Measurements from ENCODE around the gene TNFAIP8L2. TPM values are rescaled to one million over a fixed set of nuclear protein-coding genes. Genes with fewer than 3 reads are reported as not detected.

TNFAIP8L2 gene
- total and polyA plus RNA-seq, 2 of the 4 experiments (the other 2 are of a cell fraction) = not detected

GRCh38 chr1:151198254-151199127 lies 42.0 kb downstream of the TNFAIP8L2 start, which contains the start of gene PIP5K1A:
Gene PIP5K1A (plus strand): TSS chr1:151198552. CDS start chr1:151198997, 445 bp downstream.
- Histone ChIP-seq H2BK120ac (ENCODE audit: low read depth, low read length) (peak within 1 kb of the TSS; percentile 81), H2AK5ac (ENCODE audit: low read depth, low read length) (peak within 1 kb of the TSS; percentile 100), H4K5ac (ENCODE audit: low read depth, low read length) (peak within 1 kb of the TSS; percentile 96), H3K9me3 (ENCODE audit: control insufficient read depth, insufficient read depth, low read length) (no peaks in the 10 kb centered on the region), H2AK9ac (replicated peaks; ENCODE audit: low read depth, low read length, poor library complexity) (peak within 1 kb of the TSS; percentile 100), H3K4me1 (ENCODE audit: control insufficient read depth, insufficient read depth, low read length) (peaks cover 5% of the 10 kb centered on the region; the same call in 1 of the 2 replicates), H2AFZ (replicated peaks; ENCODE audit: low read length, poor library complexity) (peak within 1 kb of the TSS; percentile 83), H3K23ac (ENCODE audit: low read depth, low read length) (peak within 1 kb of the TSS; percentile 99), H3K27me3 (ENCODE audit: control insufficient read depth, insufficient read depth, low read length) (no peaks in the 10 kb centered on the region), H3K56ac (ENCODE audit: extremely low read depth, insufficient read depth, low read length) (peak within 1 kb of the TSS; percentile 91), H3K14ac (replicated peaks; ENCODE audit: low read depth, low read length) (peak within 1 kb of the TSS; percentile 100), H4K20me1 (ENCODE audit: insufficient read depth, low read length) (peaks cover 37% of the 10 kb centered on the region), H3K18ac (ENCODE audit: low read depth, low read length) (peak within 1 kb of the TSS; percentile 92), H3K4me3 (ENCODE audit: insufficient read depth, low read depth, low read length) (peak within 1 kb of the TSS; percentile 98), H3K27ac (ENCODE audit: insufficient read depth, low read length) (peak within 1 kb of the TSS; percentile 96), H2BK5ac (ENCODE audit: low read depth, low read length, poor library complexity, severe bottlenecking) (peak within 1 kb of the TSS; percentile 89), H3K36me3 (ENCODE audit: control insufficient read depth, insufficient read depth, low read length) (peaks cover 9% of the 10 kb centered on the region), H3K9me1 (ENCODE audit: insufficient read depth, low read length) (peaks cover 7% of the 10 kb centered on the region; the same call in 1 of the 2 replicates), H3K79me1 (ENCODE audit: low read depth in 1 of 2, low read length in 2 of 2) (peaks cover 7 to 24% of the 10 kb centered on the region in 2 experiments; a peak in 3 of 4 replicates), H3K4ac (ENCODE audit: low read depth, low read length) (peak within 1 kb of the TSS; percentile 99), H2BK20ac (ENCODE audit: low read depth, low read length) (peak within 1 kb of the TSS; percentile 26; the same call in 1 of the 2 replicates), H4K91ac (ENCODE audit: insufficient read depth, low read depth, low read length) (peak within 1 kb of the TSS; percentile 98), H3K9ac (ENCODE audit: low read depth, low read length) (peak within 1 kb of the TSS; percentile 97), H4K8ac (ENCODE audit: low read depth in 2 of 2, low read length in 2 of 2) (peak within 1 kb of the TSS; percentile 96 to 97), H2BK15ac (ENCODE audit: low read depth, low read length) (peak within 1 kb of the TSS; percentile 79; the same call in 2 of the 3 replicates), H3K4me2 (ENCODE audit: low read depth, low read length) (peak within 1 kb of the TSS; percentile 98)
- whole genome bisulfite sequencing, 2 experiments (ENCODE audit: extremely low coverage in 2 of 2, insufficient read length in 1 of 2) = 0% methylated on average over 24 of the region's 60 CpGs; no CpG with 5 or more reads in 1 of the 2 experiments
- DNase-seq (peak; percentile 97), ATAC-seq (ENCODE audit: low read depth) (peak; percentile 86)
- CTCF ChIA-PET = interaction anchor here (0.5 kb wide), 1 partner anchor 64 kb away, joined by 3 read pairs; no protein-coding TSS in a partner anchor
- dilution Hi-C loops (cut with HindIII; ENCODE audit: low sequenced_read_pairs, unreplicated experiment) = no loop called here
- BruUV-seq (replicated peaks) = no TSS peak
- intact Hi-C loops (cut with micrococcal nuclease) = loop anchor here (5.0 kb wide), 2 partner anchors 144 to 539 kb away; no protein-coding TSS in a partner anchor
- in situ Hi-C loops (cut with MboI; ENCODE audit: low sequenced_read_pairs) = loop anchor here (5.0 to 10.0 kb wide), 2 partner anchors 54 to 206 kb away; partner anchors contain the start of gene PSMD4
- POLR2A ChIA-PET (ENCODE audit: unreplicated experiment) = no interaction called here
- TF ChIP-seq CEBPB (IDR thresholded peaks at IDR 0.05; ENCODE audit: low read depth, low read length) (no peak), MAZ (IDR thresholded peaks at IDR 0.05; ENCODE audit: borderline replicate concordance, low read depth, low read length) (peak; percentile 3; the same call in 1 of the 2 replicates), POLR2A (IDR thresholded peaks at IDR 0.05; ENCODE audit: low read depth, low read length) (peak; percentile 88), RFX5 (IDR thresholded peaks at IDR 0.05; ENCODE audit: low read depth, low read length) (no peak), RCOR1 (IDR thresholded peaks at IDR 0.05; ENCODE audit: insufficient replicate concordance, low read length) (no peak), CTCF (conservative IDR thresholded peaks at IDR 0.05; ENCODE audit: low read depth, low read length) (no peak), RAD21 (IDR thresholded peaks at IDR 0.05; ENCODE audit: low read length) (no peak), MAFK (IDR thresholded peaks at IDR 0.05; ENCODE audit: low read depth, low read length) (no peak), BHLHE40 (IDR thresholded peaks at IDR 0.05; ENCODE audit: low read depth, low read length) (peak; percentile 65; the same call in 1 of the 2 replicates), SMC3 (IDR thresholded peaks at IDR 0.05; ENCODE audit: low read depth, low read length) (no peak), MXI1 (IDR thresholded peaks at IDR 0.05; ENCODE audit: borderline replicate concordance, low read depth, low read length) (no peak), FOS (IDR thresholded peaks at IDR 0.05; ENCODE audit: low read depth, low read length) (0 out of 2 replicates have a peak, but pooled peaks have one; percentile 14), NFE2L2 (IDR thresholded peaks at IDR 0.05; ENCODE audit: low read depth, low read length) (no peak), CHD1 (IDR thresholded peaks at IDR 0.05; ENCODE audit: low read depth, low read length) (no peak), USF2 (IDR thresholded peaks at IDR 0.05; ENCODE audit: low read depth, low read length) (peak; percentile 99)

Measured in IMR-90 (cell line).